Liver (tissue), 9 donors: ENCODE results near the gene CDC42BPA. TPM values are rescaled to one million over a fixed set of nuclear protein-coding genes. Genes with fewer than 3 reads are reported as not detected.

ENCODE experiments used
- DNase-seq: peaks from one replicate; pipeline ENCODE4 v3.0.0-alpha.2; 2017; ENCODE audit warnings: low spot score
- H3K27ac ChIP-seq, 2 donors: one replicate each; pipeline ENCODE4 v1.7.0; 2013; ENCODE audit warnings: inconsistent platforms in 2 of 2, low read length in 2 of 2, control low read depth in 1 of 2, low read depth in 1 of 2, mild to moderate bottlenecking in 1 of 2
- H3K27me3 ChIP-seq, 4 donors: one replicate each; pipeline versions ENCODE4 v1.6.1 to v1.7.0; 2013; ENCODE audit warnings: low read length in 3 of 4, inconsistent platforms in 1 of 4, mild to moderate bottlenecking in 1 of 4, moderate library complexity in 1 of 4; ENCODE audit not compliant: control insufficient read depth in 4 of 4, insufficient read depth in 4 of 4
- H3K36me3 ChIP-seq, 4 donors: one replicate each; pipeline versions ENCODE4 v1.6.1 to v1.7.0; 2013; ENCODE audit warnings: low read length in 3 of 4, mild to moderate bottlenecking in 3 of 4, low read depth in 1 of 4, moderate library complexity in 1 of 4; ENCODE audit not compliant: control insufficient read depth in 4 of 4, insufficient read depth in 3 of 4
- H3K4me1 ChIP-seq, 4 donors: one replicate each; pipeline versions ENCODE4 v1.6.1 to v1.7.0; 2013; ENCODE audit warnings: low read length in 3 of 4, mild to moderate bottlenecking in 3 of 4, moderate library complexity in 1 of 4; ENCODE audit not compliant: control insufficient read depth in 4 of 4, insufficient read depth in 4 of 4
- H3K4me3 ChIP-seq, 3 donors: one replicate each; pipeline versions ENCODE4 v1.6.1 to v1.7.0; 2013; ENCODE audit warnings: low read length in 3 of 3, control low read depth in 1 of 3, low read depth in 1 of 3, mild to moderate bottlenecking in 1 of 3
- H3K9ac ChIP-seq, 2 donors: one replicate each; pipeline ENCODE4 v1.7.0; 2013; ENCODE audit warnings: low read length in 2 of 2, mild to moderate bottlenecking in 2 of 2, moderate library complexity in 2 of 2, control low read depth in 1 of 2, low read depth in 1 of 2
- H3K9me3 ChIP-seq, 4 donors: one replicate each; pipeline versions ENCODE4 v1.6.1 to v1.7.0; 2013; ENCODE audit warnings: low read length in 3 of 4; ENCODE audit not compliant: control insufficient read depth in 4 of 4
- ATF3 ChIP-seq: IDR thresholded peaks from 2 replicates; pipeline ENCODE4 v1.6.1; 2016; ENCODE audit warnings: antibody characterized with exemption
- CTCF ChIP-seq: fragments of 150-350 bp; IDR thresholded peaks from 2 replicates; pipeline ENCODE4 v1.5.1; 2017; ENCODE audit warnings: improper control_type of control experiment, low read depth, low read length; ENCODE audit not compliant: missing input control
- EGR1 ChIP-seq, 2 donors: IDR thresholded peaks; 2 replicates each; pipeline ENCODE4 v1.6.1; 2016 to 2018; ENCODE audit warnings: antibody characterized with exemption in 2 of 2, low read depth in 2 of 2
- GABPA ChIP-seq, 2 donors: IDR thresholded peaks in 1 of 2; conservative IDR thresholded peaks in 1 of 2; 2 replicates each; pipeline ENCODE4 v1.6.1; 2016; ENCODE audit warnings: antibody characterized with exemption in 2 of 2, mild to moderate bottlenecking in 1 of 2, moderate library complexity in 1 of 2
- HNF4A ChIP-seq, 2 donors: conservative IDR thresholded peaks; 2 replicates each; pipeline ENCODE4 v1.6.1; 2016; ENCODE audit warnings: antibody characterized with exemption in 2 of 2, mild to moderate bottlenecking in 2 of 2
- JUND ChIP-seq, 2 donors: IDR thresholded peaks; 2 replicates each; pipeline ENCODE4 v1.6.1; 2016; ENCODE audit warnings: antibody characterized with exemption in 2 of 2
- MAX ChIP-seq: IDR thresholded peaks from 2 replicates; pipeline ENCODE4 v1.6.1; 2016; ENCODE audit warnings: antibody characterized with exemption
- NR2F2 ChIP-seq: IDR thresholded peaks from 2 replicates; pipeline ENCODE4 v1.6.1; 2016; ENCODE audit warnings: antibody characterized with exemption
- REST ChIP-seq: IDR thresholded peaks from 2 replicates; pipeline ENCODE4 v1.6.1; 2016; ENCODE audit warnings: antibody characterized with exemption, mild to moderate bottlenecking
- RXRA ChIP-seq, 2 donors: IDR thresholded peaks; 2 replicates each; pipeline ENCODE4 v1.6.1; 2017 to 2018; ENCODE audit warnings: antibody characterized with exemption in 2 of 2, mild to moderate bottlenecking in 1 of 2
- TAF1 ChIP-seq: conservative IDR thresholded peaks from 2 replicates; pipeline ENCODE4 v1.6.1; 2016; ENCODE audit warnings: antibody characterized with exemption, mild to moderate bottlenecking
- WGBS: extraction: QIAGEN DNeasy Blood & Tissue Kit; methylation state at CpG from one replicate; pipeline ENCODE4 v1.1.7; 2013; 5-methylcytosine and 5-hydroxymethylcytosine counted together
- polyA plus RNA-seq, 2 donors: library from polyadenylated mRNA; stranded (reverse) in 1 of 2; unstranded in 1 of 2; fragments of 200-250 nt in 1 of 2; fragments of >200 nt in 1 of 2; fragmentation: Nextera tagmentation in 1 of 2; extraction: Ambion mirVana in 1 of 2; gene quantifications; one replicate each; pipeline versions ENCODE4 v1.2.1 to v1.2.3, GENCODE V29; 2013 to 2015
- total RNA-seq, 2 donors: library from RNA; depleted of rRNA; stranded (reverse); fragments of >200 nt; gene quantifications; one replicate each; pipeline ENCODE4 v1.2.3, GENCODE V29; 2014
- donor health status: healthy.
- donor health status: healthy.
- donor health status: healthy.
- donor health status: healthy.
- donor health status: healthy.

CDC42BPA gene
- total and polyA plus RNA-seq, 4 donors: 5.8 to 39.9 (median 24.3) TPM

- no peak for TF ChIP-seq GABPA (IDR thresholded peaks at IDR 0.05 in 1 of 2, conservative IDR thresholded peaks at IDR 0.05 in 1 of 2)
- no peak for TF ChIP-seq JUND (IDR thresholded peaks at IDR 0.05)
- no peak for TF ChIP-seq TAF1
- TF ChIP-seq EGR1 (IDR thresholded peaks at IDR 0.05; ENCODE audit: low read depth in 2 of 2): no peak
- TF ChIP-seq RXRA (IDR thresholded peaks at IDR 0.05): no peak
- no peak for TF ChIP-seq MAX
- no peak for TF ChIP-seq REST
- no peak for TF ChIP-seq ATF3
- no peaks in the 10 kb centered on the region for H3K4me1 ChIP-seq
Observed at GRCh38 chr1:227335242-227336020, 17.1 kb upstream of the CDC42BPA start.

GRCh38 chr1:227333423-227333822 lies 15.1 kb upstream of the CDC42BPA start:
- TF ChIP-seq MAX (no peak), GABPA (IDR thresholded peaks at IDR 0.05 in 1 of 2, conservative IDR thresholded peaks at IDR 0.05 in 1 of 2) (no peak), NR2F2 (no peak), HNF4A (conservative IDR thresholded peaks at IDR 0.05) (no peak), CTCF (no peak)
- H3K4me3 ChIP-seq: no peak overlapping the region
- no peaks in the 10 kb centered on the region for H3K27me3 ChIP-seq
- 94% methylated on average over 4 of the region's 4 CpGs for WGBS
- H3K9ac ChIP-seq: no peak overlapping the region
- no peak overlapping the region for H3K27ac ChIP-seq
- H3K9me3 ChIP-seq: peaks cover 0 to 2% (median 0%) of the 10 kb centered on the region in 4 donors
- DNase-seq: no peak
- H3K36me3 ChIP-seq: no peaks in the 10 kb centered on the region
- H3K4me1 ChIP-seq: peaks cover 0 to 8% (median 6%) of the 10 kb centered on the region in 4 donors

More at GRCh38 chr1:227335242-227336020, 17.1 kb upstream of the CDC42BPA start:
- H3K27ac ChIP-seq: no peak overlapping the region
- peaks cover 0 to 2% (median 0%) of the 10 kb centered on the region in 4 donors for H3K9me3 ChIP-seq
- WGBS: 88% methylated on average over 5 of the region's 5 CpGs
- no peaks in the 10 kb centered on the region for H3K27me3 ChIP-seq
- no peak overlapping the region for H3K4me3 ChIP-seq
- H3K9ac ChIP-seq: no peak overlapping the region
- no peak for DNase-seq
- no peaks in the 10 kb centered on the region for H3K36me3 ChIP-seq
